Measurements from ENCODE around the gene SPRY2.

The SPRY2 gene

DNA sequence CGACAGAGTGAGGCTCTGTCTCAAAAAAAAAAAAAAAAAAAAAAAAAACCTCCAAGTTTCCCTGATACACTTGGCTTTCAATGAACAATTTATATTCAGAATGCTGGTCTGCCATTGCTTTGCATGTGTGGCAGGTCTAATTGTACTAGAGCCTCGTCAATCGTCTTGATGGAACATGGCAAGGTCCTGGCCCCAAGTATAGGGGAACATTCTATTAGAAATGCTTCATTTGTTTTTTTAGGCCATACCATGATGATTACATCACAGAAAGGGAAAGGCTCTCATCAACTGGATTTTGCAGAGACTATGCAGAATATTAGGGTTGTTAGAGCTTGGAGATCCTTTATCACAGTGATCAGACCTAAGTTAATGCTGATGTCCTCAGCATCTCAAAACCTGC, 28.0 kb downstream of the SPRY2 start:
- no peak for DNase-seq (ENCODE audit: low spot score)
- H3K27ac ChIP-seq, result no peak overlapping the region
- TF ChIP-seq, protein P1, sequence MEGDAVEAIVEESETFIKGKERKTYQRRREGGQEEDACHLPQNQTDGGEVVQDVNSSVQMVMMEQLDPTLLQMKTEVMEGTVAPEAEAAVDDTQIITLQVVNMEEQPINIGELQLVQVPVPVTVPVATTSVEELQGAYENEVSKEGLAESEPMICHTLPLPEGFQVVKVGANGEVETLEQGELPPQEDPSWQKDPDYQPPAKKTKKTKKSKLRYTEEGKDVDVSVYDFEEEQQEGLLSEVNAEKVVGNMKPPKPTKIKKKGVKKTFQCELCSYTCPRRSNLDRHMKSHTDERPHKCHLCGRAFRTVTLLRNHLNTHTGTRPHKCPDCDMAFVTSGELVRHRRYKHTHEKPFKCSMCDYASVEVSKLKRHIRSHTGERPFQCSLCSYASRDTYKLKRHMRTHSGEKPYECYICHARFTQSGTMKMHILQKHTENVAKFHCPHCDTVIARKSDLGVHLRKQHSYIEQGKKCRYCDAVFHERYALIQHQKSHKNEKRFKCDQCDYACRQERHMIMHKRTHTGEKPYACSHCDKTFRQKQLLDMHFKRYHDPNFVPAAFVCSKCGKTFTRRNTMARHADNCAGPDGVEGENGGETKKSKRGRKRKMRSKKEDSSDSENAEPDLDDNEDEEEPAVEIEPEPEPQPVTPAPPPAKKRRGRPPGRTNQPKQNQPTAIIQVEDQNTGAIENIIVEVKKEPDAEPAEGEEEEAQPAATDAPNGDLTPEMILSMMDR (IDR thresholded peaks at IDR 0.05), result no peak
- no peak overlapping the region for H3K4me3 ChIP-seq

GRCh38 chr13:80312012-80312704, 28.8 kb downstream of the SPRY2 start:
- TF ChIP-seq, protein P1 (IDR thresholded peaks at IDR 0.05), result no peak
- Histone ChIP-seq H3K4me3 (no peak overlapping the region), H3K27ac (no peak overlapping the region)
- no peak for DNase-seq (ENCODE audit: low spot score)

- TF ChIP-seq, protein P1 (IDR thresholded peaks at IDR 0.05), result no peak
- Histone ChIP-seq H3K27ac (no peak overlapping the region), H3K4me3 (no peak overlapping the region)
- DNase-seq (ENCODE audit: low spot score), result no peak
These were observed 31.0 kb downstream of the SPRY2 start for GRCh38 chr13:80309926-80310325.

DNA sequence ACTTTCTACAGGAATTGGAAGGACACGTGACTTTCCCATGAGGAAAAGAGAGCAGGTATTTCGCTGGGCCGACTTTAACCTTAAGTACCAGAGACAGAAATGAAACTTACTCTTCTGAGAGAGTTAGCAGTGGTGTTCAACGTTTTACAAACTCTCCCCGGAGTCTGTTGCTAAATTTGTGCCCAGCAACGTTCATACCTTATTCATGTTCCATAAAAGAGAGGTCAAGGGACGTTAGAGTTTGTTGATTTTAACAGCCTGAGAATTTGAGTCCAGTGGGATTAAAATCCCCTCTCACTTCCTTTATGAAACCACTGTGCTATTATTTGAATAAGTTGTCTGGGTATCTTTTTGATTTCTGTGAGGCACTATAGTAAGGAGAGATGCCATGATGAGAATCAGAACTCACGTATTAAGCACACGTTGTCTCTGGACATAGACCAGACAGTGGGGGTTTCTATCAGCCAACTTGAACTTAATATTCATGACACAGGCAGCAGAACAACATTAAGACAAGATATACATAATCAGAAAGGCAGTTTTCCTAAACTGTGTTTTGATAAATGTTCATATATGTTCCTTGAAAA, 33.4 kb downstream of the SPRY2 start:
- Histone ChIP-seq H3K4me3 (peak overlapping the region; percentile 58), H3K27ac (peak overlapping the region in 1 of 2 donors; percentile 19)
- TF ChIP-seq, protein P1 (IDR thresholded peaks at IDR 0.05), result no peak

GRCh38 chr13:80306337-80306972, 34.5 kb downstream of the SPRY2 start:
- TF ChIP-seq, protein P1 (IDR thresholded peaks at IDR 0.05), result no peak
- H3K27ac ChIP-seq, result peak overlapping the region in 1 of 2 donors; percentile 8
- DNase-seq (ENCODE audit: low spot score), result no peak
- no peak overlapping the region for H3K4me3 ChIP-seq

More for the DNA sequence above, 33.4 kb downstream of the SPRY2 start:
- DNase-seq (ENCODE audit: low spot score), result no peak

- H3K27ac ChIP-seq, result peak overlapping the region in 1 of 2 donors; percentile 8
These were observed 35.2 kb downstream of the SPRY2 start for GRCh38 chr13:80305737-80306136.

More at GRCh38 chr13:80305737-80306136, 35.2 kb downstream of the SPRY2 start:
- TF ChIP-seq, protein P1 (IDR thresholded peaks at IDR 0.05), result no peak
- peak overlapping the region; percentile 15 for H3K4me3 ChIP-seq
- DNase-seq (ENCODE audit: low spot score), result no peak

All from coronary artery (tissue), 2 donors.